ENCODE data around the gene SLC5A10.
"Not testable (repeated sequence)": the region's sequence is repeated elsewhere in the genome, so short reads cannot be mapped to it uniquely, and the experiment has no call there.

Gene SLC5A10

DNA sequence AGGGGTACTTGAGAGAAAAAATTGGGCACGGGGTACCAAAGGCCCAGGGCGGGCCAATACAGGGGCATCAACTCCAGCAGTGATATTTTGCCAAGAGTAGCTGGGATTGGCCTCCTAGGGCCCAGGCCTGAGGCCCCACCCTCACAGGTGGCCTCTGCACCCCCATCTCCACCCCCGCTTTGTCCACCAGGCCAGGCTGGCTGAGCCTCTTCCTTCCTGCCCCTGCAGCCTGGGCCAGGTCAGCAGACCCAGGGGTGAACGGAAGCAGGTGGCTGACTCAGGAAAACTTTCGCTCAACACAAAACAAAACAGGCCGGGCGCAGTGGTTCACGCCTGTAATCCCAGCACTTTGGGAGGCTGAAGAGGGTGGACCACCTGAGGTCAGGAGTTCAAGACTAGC is 91.1 kb downstream of the SLC5A10 start:
- not testable (repeated sequence) for DNase-seq (ENCODE audit: low read depth)

GRCh38 chr17:19044643-19045042 is 92.7 kb downstream of the SLC5A10 start:
- DNase-seq (ENCODE audit: low read depth), result not testable (repeated sequence)

GRCh38 chr17:19046782-19047375 is 94.9 kb downstream of the SLC5A10 start, which contains the start of gene GRAP:
Gene GRAP (minus strand): TSS chr17:19046957. CDS start chr17:19046926, 31 bp downstream.
- DNase-seq (ENCODE audit: low read depth), result not testable (repeated sequence)

DNA sequence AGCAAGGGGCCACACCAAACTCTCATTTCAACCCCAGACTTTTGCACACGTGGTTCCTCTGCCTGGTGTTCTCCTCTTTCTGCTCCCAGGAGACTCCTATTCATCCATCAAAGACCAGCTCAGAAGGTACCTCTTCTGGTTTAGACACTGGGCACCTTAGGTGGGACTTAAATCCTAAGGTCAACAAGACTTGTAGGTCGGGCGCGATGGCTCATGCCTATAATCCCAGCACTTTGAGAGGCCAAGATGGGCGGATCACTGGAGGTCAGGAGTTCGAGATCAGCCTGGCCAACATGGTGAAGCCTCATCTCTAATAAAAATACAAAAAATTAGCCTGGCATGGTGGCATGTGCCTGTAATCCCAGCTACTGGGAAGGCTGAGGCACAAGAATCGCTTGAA is 95.5 kb downstream of the SLC5A10 start:
- DNase-seq (ENCODE audit: low read depth), result not testable (repeated sequence)

DNA sequence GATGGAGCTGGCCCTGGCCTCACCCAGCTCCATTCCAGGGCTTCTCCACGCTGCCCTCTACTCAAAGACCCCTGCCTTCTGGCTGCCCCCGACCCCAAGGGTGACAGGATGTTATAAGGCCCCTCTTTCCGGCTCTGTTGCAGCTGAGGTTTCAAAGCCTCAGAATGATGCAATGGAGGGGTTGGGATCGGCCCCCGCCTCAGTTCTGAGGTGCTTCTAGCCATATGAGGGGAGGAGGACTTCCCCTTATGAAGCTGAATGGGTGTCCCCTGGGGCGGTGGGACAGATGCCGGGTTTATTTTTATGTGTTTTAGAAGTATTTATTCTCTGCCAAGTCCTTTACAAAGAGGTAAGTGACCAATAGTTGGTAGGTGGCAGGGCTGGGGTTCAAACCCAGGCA is 96.9 kb downstream of the SLC5A10 start:
- not testable (repeated sequence) for DNase-seq (ENCODE audit: low read depth)

- DNase-seq (ENCODE audit: low read depth), result not testable (repeated sequence)
These were observed 103.5 kb downstream of the SLC5A10 start for GRCh38 chr17:19055447-19055846.

DNA sequence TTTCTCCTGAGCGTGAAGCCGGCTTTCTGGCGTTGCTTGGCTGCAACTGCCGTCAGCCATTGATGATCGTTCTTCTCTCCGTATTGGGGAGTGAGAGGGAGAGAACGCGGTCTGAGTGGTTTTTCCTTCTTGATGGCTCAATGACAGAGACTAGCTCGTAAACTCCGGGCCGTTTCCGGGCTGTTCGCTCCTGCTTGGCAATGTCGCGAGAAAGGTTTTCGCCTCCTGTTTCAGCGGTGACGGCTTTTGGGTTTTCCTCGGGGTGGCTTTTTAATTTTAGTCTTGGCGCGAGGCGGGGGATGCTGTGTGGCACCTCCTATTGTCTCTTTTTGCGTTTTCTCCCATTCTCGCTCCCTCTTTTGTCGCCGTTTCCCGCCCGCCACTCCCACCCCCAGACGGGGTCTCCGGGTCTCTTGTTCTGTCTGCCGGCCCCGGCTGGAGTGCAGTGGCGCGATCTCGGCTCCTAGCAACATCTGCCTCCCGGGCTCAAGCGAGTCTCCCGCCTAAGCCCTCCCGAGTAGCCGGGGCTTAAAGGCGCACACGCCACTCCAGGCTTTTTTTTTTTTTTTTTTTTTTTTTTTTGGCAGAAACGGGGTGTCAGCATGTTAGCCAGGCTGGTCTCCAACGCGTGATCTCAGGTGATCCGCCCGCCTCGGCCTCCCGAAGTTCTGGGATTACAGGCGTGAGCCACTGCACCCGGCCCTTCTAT is 110.2 kb downstream of the SLC5A10 start:
- not testable (repeated sequence) for DNase-seq (ENCODE audit: low read depth)

- DNase-seq (ENCODE audit: low read depth), result not testable (repeated sequence)
These were observed 110.9 kb downstream of the SLC5A10 start for GRCh38 chr17:19062718-19063325.

DNA sequence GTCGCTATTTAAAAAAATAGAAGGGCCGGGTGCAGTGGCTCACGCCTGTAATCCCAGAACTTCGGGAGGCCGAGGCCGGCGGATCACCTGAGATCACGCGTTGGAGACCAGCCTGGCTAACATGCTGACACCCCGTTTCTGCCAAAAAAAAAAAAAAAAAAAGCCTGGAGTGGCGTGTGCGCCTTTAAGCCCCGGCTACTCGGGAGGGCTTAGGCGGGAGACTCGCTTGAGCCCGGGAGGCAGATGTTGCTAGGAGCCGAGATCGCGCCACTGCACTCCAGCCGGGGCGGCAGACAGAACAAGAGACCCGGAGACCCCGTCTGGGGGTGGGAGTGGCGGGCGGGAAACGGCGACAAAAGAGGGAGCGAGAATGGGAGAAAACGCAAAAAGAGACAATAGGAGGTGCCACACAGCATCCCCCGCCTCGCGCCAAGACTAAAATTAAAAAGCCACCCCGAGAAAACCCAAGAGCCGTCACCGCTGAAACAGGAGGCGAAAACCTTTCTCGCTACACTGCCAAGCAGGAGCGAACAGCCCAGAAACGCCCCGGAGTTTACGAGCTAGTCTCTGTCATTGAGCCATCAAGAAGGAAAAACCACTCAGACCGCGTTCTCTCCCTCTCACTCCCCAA is 111.5 kb downstream of the SLC5A10 start:
- DNase-seq (ENCODE audit: low read depth), result peak; percentile 61

DNA sequence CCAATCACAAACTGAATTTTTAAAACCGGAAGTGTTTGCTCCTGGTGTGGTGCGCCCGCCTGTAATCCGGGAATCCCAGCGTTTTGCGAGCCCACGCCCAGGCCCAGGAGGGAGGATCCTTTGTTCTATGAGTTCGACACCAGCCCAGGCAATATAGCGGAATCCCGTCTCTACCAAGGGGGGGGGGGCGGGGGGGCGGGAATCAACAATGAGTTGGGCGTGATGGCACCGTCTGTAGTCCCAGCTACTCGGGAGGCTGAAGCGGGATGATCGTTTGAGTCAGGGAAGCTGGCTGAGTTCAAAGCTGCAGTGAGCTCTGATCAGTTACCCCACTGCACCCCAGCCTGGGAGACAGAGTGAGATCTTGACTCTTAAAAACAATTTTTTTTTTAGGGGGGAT is 112.4 kb downstream of the SLC5A10 start:
- DNase-seq (ENCODE audit: low read depth), result not testable (repeated sequence)

- DNase-seq (ENCODE audit: low read depth), result not testable (repeated sequence)
These were observed 118.6 kb downstream of the SLC5A10 start for GRCh38 chr17:19070318-19071168.

All from stimulated activated CD8-positive, alpha-beta memory T cell treated with anti-CD3 and anti-CD28 coated beads, Interleukin-7, amount 100 ng/mL, for 24 hours (primary cell).